Measurements from ENCODE around the gene ZNF764.

ZNF764 gene

DNA sequence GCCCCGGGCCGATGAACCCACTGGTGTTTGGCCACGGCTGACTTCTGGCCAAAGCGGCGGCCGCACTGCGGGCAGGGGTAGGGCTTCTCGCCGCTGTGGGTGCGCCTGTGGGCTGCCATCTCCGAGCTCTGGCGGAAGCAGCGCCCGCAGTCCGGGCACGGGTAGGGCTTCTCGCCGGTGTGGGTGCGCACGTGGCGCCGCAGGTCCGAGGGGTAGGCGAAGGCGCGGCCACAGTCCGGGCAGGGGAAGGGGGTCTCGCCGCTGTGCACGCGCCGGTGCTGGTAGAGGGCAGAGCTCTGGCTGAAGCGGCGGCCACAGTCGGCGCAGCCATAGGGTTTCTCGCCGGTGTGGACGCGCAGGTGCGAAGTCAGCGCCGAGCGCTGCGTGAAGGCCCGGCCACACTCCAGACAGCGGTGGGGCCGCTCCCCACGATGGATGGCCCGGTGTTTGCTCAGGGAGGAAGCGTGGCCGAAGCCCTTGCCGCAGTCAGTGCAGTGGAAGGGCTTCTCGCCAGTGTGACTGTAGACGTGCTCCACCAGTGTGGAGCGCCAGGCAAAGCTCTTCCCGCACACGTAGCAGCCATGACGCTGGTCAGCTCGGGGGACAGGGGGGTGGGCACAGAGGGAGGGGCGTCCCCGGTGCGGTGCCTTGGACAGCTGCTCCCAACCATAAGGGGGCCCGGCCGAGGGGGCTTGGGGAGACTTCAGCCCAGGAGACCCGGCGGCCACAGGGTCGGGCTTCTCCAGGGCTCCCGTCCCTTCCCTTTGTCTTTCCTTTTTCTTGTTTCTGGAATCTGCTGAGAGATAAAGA lies 2.7 kb downstream of the ZNF764 start:
- POLR2A ChIA-PET = no interaction called here
- TF ChIP-seq, protein P1, sequence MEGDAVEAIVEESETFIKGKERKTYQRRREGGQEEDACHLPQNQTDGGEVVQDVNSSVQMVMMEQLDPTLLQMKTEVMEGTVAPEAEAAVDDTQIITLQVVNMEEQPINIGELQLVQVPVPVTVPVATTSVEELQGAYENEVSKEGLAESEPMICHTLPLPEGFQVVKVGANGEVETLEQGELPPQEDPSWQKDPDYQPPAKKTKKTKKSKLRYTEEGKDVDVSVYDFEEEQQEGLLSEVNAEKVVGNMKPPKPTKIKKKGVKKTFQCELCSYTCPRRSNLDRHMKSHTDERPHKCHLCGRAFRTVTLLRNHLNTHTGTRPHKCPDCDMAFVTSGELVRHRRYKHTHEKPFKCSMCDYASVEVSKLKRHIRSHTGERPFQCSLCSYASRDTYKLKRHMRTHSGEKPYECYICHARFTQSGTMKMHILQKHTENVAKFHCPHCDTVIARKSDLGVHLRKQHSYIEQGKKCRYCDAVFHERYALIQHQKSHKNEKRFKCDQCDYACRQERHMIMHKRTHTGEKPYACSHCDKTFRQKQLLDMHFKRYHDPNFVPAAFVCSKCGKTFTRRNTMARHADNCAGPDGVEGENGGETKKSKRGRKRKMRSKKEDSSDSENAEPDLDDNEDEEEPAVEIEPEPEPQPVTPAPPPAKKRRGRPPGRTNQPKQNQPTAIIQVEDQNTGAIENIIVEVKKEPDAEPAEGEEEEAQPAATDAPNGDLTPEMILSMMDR (IDR thresholded peaks at IDR 0.05; ENCODE audit: insufficient read depth, low read length, missing control alignments) = no peak
- no peak for DNase-seq (ENCODE audit: low read depth, low spot score)
- CTCF ChIA-PET = interaction anchor here (1.3 to 1.9 kb wide), 2 partner anchors 20 to 73 kb away, joined by 4 to 8 read pairs; no protein-coding TSS in a partner anchor
- H3K4me3 ChIP-seq (ENCODE audit: low read depth, low read length) = no peak overlapping the region

DNA sequence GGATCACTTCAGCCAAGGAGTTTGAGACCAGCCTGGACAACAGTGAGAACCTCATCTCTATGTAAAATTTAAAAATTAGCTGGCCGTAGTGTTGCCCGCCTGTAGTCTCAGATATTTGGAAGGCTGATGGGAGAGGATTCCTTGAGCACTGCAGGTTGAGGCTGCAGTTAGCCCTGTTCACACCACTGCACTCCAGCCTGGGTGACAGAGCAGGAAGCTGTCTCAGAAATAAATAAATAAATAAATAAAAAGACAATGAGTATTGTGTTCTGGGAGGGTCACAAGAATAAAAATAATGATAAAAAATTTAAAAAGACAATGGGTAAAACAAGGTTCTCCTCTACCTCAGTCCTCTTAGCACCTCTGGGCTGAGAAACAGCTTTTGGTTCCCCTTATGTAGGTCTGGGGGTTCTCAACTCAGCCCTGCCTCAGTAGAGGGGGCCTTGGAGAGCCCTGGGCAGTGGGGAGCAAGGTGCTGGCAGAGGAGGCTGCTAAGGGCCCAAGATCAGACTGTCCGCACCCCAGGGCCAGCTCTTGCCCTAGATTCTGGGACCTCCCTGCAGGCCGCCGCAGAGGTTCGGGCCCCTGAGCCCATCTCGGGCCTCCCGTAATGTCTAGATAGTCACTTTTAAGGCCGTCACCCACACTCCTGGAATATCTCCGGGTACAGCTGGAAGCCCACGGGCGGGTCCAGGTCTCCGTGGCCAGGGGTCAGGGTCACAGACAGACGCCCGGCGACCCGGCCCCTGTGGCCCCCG lies 3.4 kb downstream of the ZNF764 start:
- TF ChIP-seq, protein P1 (IDR thresholded peaks at IDR 0.05; ENCODE audit: insufficient read depth, low read length, missing control alignments) = no peak
- CTCF ChIA-PET = interaction anchor here (1.3 to 1.9 kb wide), 2 partner anchors 19 to 74 kb away, joined by 4 to 8 read pairs; no protein-coding TSS in a partner anchor
- H3K4me3 ChIP-seq (ENCODE audit: low read depth, low read length) = no peak overlapping the region
- POLR2A ChIA-PET = no interaction called here
- DNase-seq (ENCODE audit: low read depth, low spot score) = no peak

DNA sequence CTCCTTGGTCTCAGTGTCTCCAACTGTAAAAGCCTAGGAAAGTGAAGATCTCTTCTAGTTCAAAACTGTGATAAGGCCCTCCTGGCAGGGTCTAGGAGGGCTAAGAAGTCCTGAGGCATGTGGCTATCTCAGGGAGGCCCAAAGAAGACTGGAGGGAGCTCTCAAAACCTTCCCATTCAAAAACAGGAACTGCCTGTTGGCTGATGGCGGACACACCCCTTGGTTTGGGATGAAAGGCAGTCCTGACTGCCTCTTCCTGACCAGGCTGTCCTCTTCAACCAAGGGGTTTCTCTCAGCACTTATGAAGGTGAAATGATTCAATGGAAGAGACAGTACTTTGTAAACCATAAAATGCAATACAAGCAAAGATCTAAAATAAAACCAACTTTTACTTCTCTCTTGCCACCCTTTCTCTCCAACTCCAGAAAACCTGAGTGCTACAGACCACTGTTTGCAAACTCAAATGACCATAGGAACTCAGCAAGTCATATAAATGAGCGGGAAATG lies 4.7 kb downstream of the ZNF764 start:
- POLR2A ChIA-PET = interaction anchor here (0.7 kb wide), 1 partner anchor 12 kb away, joined by 3 read pairs; no protein-coding TSS in a partner anchor
- CTCF ChIA-PET = interaction anchor here (2.0 kb wide), 1 partner anchor 18 kb away, joined by 7 read pairs; no protein-coding TSS in a partner anchor
- no peak for DNase-seq (ENCODE audit: low read depth, low spot score)
- H3K4me3 ChIP-seq (ENCODE audit: low read depth, low read length) = no peak overlapping the region
- TF ChIP-seq, protein P1 (IDR thresholded peaks at IDR 0.05; ENCODE audit: insufficient read depth, low read length, missing control alignments) = no peak

DNA sequence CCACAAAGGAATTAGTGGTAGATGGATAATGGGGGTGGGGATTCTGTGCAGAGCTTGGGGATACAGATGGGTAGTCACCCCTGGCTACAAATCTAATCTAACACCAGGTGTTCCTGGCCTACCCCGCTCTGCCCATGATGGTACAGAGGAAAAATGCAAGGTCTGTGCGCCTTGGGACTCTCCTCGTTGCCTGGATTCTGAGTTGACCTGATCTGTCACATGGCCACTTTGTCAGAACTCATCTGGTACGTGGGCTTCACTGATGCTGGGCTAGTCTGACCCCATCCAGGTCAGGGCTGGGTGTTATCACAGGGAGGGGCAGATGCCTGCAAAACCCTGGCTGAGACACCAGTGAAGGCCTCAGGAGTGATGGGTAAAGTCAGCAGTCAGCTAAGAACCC lies 5.2 kb downstream of the ZNF764 start:
- ChIA-PET CTCF (interaction anchor here (2.0 kb wide), 1 partner anchor 17 kb away, joined by 7 read pairs; no protein-coding TSS in a partner anchor), POLR2A (interaction anchor here (0.7 kb wide), 1 partner anchor 12 kb away, joined by 3 read pairs; no protein-coding TSS in a partner anchor)
- H3K4me3 ChIP-seq (ENCODE audit: low read depth, low read length) = no peak overlapping the region
- DNase-seq (ENCODE audit: low read depth, low spot score) = no peak
- TF ChIP-seq, protein P1 (IDR thresholded peaks at IDR 0.05; ENCODE audit: insufficient read depth, low read length, missing control alignments) = no peak

DNA sequence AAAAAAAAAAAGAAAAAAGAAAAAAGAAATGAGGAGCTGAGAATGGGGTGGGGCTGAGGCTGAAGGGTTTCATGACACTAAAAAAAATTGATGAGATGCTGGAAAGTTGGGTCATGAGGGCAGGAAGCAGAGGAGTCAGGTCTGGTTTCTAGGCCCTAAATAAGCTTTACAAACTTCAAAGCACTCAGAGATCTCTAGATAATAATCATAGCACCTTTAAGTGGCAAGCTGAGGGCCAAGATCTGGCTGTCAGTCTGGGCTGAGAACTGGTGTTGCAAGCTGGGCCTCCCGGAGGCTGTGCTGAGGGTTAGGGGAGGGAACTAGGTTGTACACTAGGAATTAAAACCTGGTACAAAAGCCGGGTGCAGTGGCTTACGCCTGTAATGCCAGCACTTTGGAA lies 6.4 kb downstream of the ZNF764 start:
- POLR2A ChIA-PET = no interaction called here

More for the DNA sequence above, 6.4 kb downstream of the ZNF764 start:
- CTCF ChIA-PET = interaction anchor here (1.1 to 2.0 kb wide), 2 partner anchors 16 to 102 kb away, joined by 4 to 7 read pairs; no protein-coding TSS in a partner anchor
- no peak for DNase-seq (ENCODE audit: low read depth, low spot score)
- TF ChIP-seq, protein P1 (IDR thresholded peaks at IDR 0.05; ENCODE audit: insufficient read depth, low read length, missing control alignments) = no peak
- H3K4me3 ChIP-seq (ENCODE audit: low read depth, low read length) = no peak overlapping the region
